K562 (cell line): ENCODE results near the gene C1orf74. TPM values are rescaled to one million over a fixed set of nuclear protein-coding genes. Genes with fewer than 3 reads are reported as not detected.

Source experiments
- ATAC-seq: fragments of 200-7000 bp; cut with Tn5 transposase; 3 replicates; pipeline ENCODE4 v1.9.1; 2020; ENCODE audit warnings: moderate library complexity
- BruUV-seq: library from RNA; stranded (reverse); fragments of 400-500 nt; replicated peaks from 2 replicates; lab custom pipeline; 2021; lab: Mats Ljungman, UMichigan
- CTCF ChIA-PET: fragments of 300-600 bp; formaldehyde crosslinking; extraction: SDS; loops from one replicate; lab custom pipeline; 2021; ENCODE audit warnings: low intra/inter-chr PET ratio; lab: Yijun Ruan, JAX
- POLR2A ChIA-PET: fragments of 300-600, 350-650 bp; sonication (Branson Sonifier 250); formaldehyde crosslinking; extraction: SDS; loops from one replicate; lab custom pipeline; 2021; ENCODE audit warnings: antibody characterized with exemption, inconsistent platforms; lab: Yijun Ruan, JAX
- DNase-seq, 4 experiments: peaks; one replicate each; pipeline versions ENCODE4 v3.0.0 to v3.0.0-alpha.2; 2011 to 2018; ENCODE audit warnings: low spot score in 3 of 4, mixed read lengths in 3 of 4; ENCODE audit errors: extremely low read depth in 1 of 4
- FAIRE-seq: peaks from 2 replicates; lab custom pipeline; 2011; peaks lifted over from hg19 to GRCh38; lab: Jason Lieb, UNC
- H2AFZ ChIP-seq: 2 replicates; pipeline ENCODE4 v1.6.0; 2011; ENCODE audit warnings: low read depth, low read length, control low read depth, inconsistent platforms
- H3K27ac ChIP-seq: fragments of 200-600 bp; 3 replicates; pipeline ENCODE4 v1.8.0; 2011; ENCODE audit warnings: low read depth, mild to moderate bottlenecking, control low read depth, inconsistent platforms, low read length, moderate library complexity, mixed read lengths; ENCODE audit errors: extremely low read depth
- H3K27me3 ChIP-seq, 2 experiments: fragments of 300-600 bp in 1 of 2; 2 replicates in 1 of 2; 3 replicates in 1 of 2; pipeline versions ENCODE4 v1.6.0 to v1.8.0; 2011; ENCODE audit warnings: inconsistent platforms in 2 of 2, low read length in 2 of 2, mild to moderate bottlenecking in 1 of 2, mixed read lengths in 1 of 2, moderate library complexity in 1 of 2; ENCODE audit not compliant: control insufficient read depth in 2 of 2, insufficient read depth in 2 of 2
- H3K36me3 ChIP-seq: fragments of 300-600 bp; 3 replicates; pipeline ENCODE4 v1.8.0; 2011; ENCODE audit warnings: mild to moderate bottlenecking, low read length, inconsistent platforms; ENCODE audit not compliant: control insufficient read depth, insufficient read depth
- H3K4me1 ChIP-seq, 2 experiments: fragments of 200-600 bp in 1 of 2; replicated peaks in 1 of 2; 2 replicates in 1 of 2; 3 replicates in 1 of 2; pipeline versions ENCODE4 v1.5.1 to v1.8.0; 2011; ENCODE audit warnings: inconsistent platforms in 2 of 2, low read length in 2 of 2, mild to moderate bottlenecking in 1 of 2, mixed read lengths in 1 of 2, moderate library complexity in 1 of 2; ENCODE audit not compliant: control insufficient read depth in 2 of 2, insufficient read depth in 2 of 2
- H3K4me2 ChIP-seq: 2 replicates; pipeline ENCODE4 v1.6.1; 2011; ENCODE audit warnings: low read length, control low read depth, inconsistent platforms, mixed read lengths; ENCODE audit not compliant: insufficient read depth
- H3K4me3 ChIP-seq: fragments of 200-600 bp; sonication (generic), shearing (Covaris generic); 2 replicates; pipeline ENCODE4 v1.5.1; 2016; ENCODE audit warnings: control low read depth, inconsistent platforms
- H3K79me2 ChIP-seq: fragments of 200-600 bp; 3 replicates; pipeline ENCODE4 v1.8.0; 2011; ENCODE audit warnings: low read length, inconsistent platforms; ENCODE audit not compliant: control insufficient read depth, insufficient read depth
- H3K9ac ChIP-seq, 2 experiments: 2 replicates each; pipeline versions ENCODE4 v1.6.0 to v1.6.1; 2011; ENCODE audit warnings: low read depth in 2 of 2, low read length in 2 of 2, control low read depth in 1 of 2, inconsistent platforms in 1 of 2, mild to moderate bottlenecking in 1 of 2, mixed read lengths in 1 of 2; ENCODE audit not compliant: insufficient read depth in 1 of 2
- H3K9me1 ChIP-seq: one replicate; pipeline ENCODE4 v1.6.0; 2011; ENCODE audit warnings: inconsistent platforms, mild to moderate bottlenecking, low read length, moderate library complexity; ENCODE audit not compliant: control insufficient read depth, insufficient read depth
- H3K9me3 ChIP-seq: replicated peaks from 2 replicates; pipeline ENCODE4 v1.5.1; 2011; ENCODE audit warnings: low read depth, low read length, inconsistent platforms; ENCODE audit not compliant: control insufficient read depth, insufficient read depth
- H4K20me1 ChIP-seq: replicated peaks from 2 replicates; pipeline ENCODE4 v1.6.1; 2011; ENCODE audit warnings: low read length, inconsistent platforms, mixed read lengths; ENCODE audit not compliant: control insufficient read depth, insufficient read depth
- C11orf30 ChIP-seq: fragments of 450-650 bp; IDR thresholded peaks from 2 replicates; pipeline ENCODE4 v1.6.1; 2016; ENCODE audit warnings: low read depth, mild to moderate bottlenecking
- CHD4 ChIP-seq: fragments of 200-600 bp; sonication (generic); IDR thresholded peaks from 3 replicates; pipeline ENCODE4 v1.6.1; 2012; ENCODE audit warnings: low read depth, mild to moderate bottlenecking, mixed read lengths, low read length, inconsistent platforms; ENCODE audit not compliant: insufficient read depth, insufficient replicate concordance, poor library complexity, severe bottlenecking
- HLTF ChIP-seq: fragments of 450-650 bp; IDR thresholded peaks from 2 replicates; pipeline ENCODE4 v1.6.1; 2016
- NELFE ChIP-seq: IDR thresholded peaks from 2 replicates; pipeline ENCODE4 v1.6.1; 2011; ENCODE audit warnings: mild to moderate bottlenecking; ENCODE audit not compliant: insufficient read depth, insufficient read length
- NR1H2 ChIP-seq: sonication (generic); formaldehyde crosslinking; IDR thresholded peaks from 2 replicates; pipeline ENCODE4 v1.4.0; 2020; ENCODE audit warnings: mild to moderate bottlenecking, missing genetic modification reagents
- RBM14 ChIP-seq: fragments of 200-400 bp; formaldehyde crosslinking; IDR thresholded peaks from 2 replicates; pipeline ENCODE4 v1.6.1; 2018; ENCODE audit warnings: low read depth, mild to moderate bottlenecking, low read length, moderate library complexity, borderline replicate concordance; ENCODE audit not compliant: insufficient read depth
- RFX1 ChIP-seq: fragments of 450-650 bp; IDR thresholded peaks from 2 replicates; pipeline ENCODE4 v1.6.1; 2016; ENCODE audit warnings: mild to moderate bottlenecking, moderate library complexity
- ZNF212 ChIP-seq: fragments of 450-650 bp; formaldehyde crosslinking; IDR thresholded peaks from 2 replicates; pipeline ENCODE4 v1.4.0; 2020; ENCODE audit warnings: mild to moderate bottlenecking
- ZNF24 ChIP-seq: fragments of 450-650 bp; IDR thresholded peaks from 2 replicates; pipeline ENCODE4 v1.6.1; 2016
- ZNF717 ChIP-seq: fragments of 250-450 bp; sonication (Bioruptor Pico); IDR thresholded peaks from 2 replicates; pipeline ENCODE4 v1.5.0; 2021
- ZSCAN32 ChIP-seq: fragments of 450-650 bp; formaldehyde crosslinking; IDR thresholded peaks from 2 replicates; pipeline ENCODE4 v1.4.0; 2020; ENCODE audit warnings: mild to moderate bottlenecking, moderate library complexity
- WGBS: fragments of 100-300 bp; shearing (Covaris generic); methylation state at CpG from one replicate; pipeline ENCODE4 v1.1.6; 2016; ENCODE audit warnings: low coverage, mixed read lengths; ENCODE audit not compliant: insufficient coverage; ENCODE audit errors: missing lambda C conversion rate; 5-methylcytosine and 5-hydroxymethylcytosine counted together
- in situ Hi-C: fragments of 300-500 bp; cut with MboI; formaldehyde crosslinking; loops from 4 replicates; pipeline ENCODE4 v1.15.0; 2018; ENCODE audit warnings: inconsistent platforms, mixed read lengths
- intact Hi-C: fragments of 100-400 bp; cut with micrococcal nuclease; formaldehyde crosslinking; loops from 2 replicates; pipeline ENCODE4 v1.14.2; 2022
- polyA plus RNA-seq, 8 experiments: library from polyadenylated mRNA; depleted of rRNA in 4 of 8; stranded (reverse) in 5 of 8; unstranded in 3 of 8; fragments of >200 nt; fragmentation: Nextera tagmentation in 2 of 8; fragmentation: Illumina TruSeq in 1 of 8; extraction: Ambion mirVana in 2 of 8; extraction: Trizol in 1 of 8; gene quantifications; 2 replicates each; pipeline versions ENCODE4 v1.2.1 to v1.2.3, GENCODE V29; 2011 to 2014; ENCODE audit warnings: inconsistent platforms in 1 of 8, missing spikeins in 1 of 8
- total RNA-seq, 7 experiments: library from RNA; depleted of rRNA in 6 of 7; stranded (reverse); fragments of >200 nt in 6 of 7; fragmentation: Illumina TruSeq in 2 of 7; extraction: Trizol in 2 of 7; gene quantifications; 2 replicates each; pipeline versions ENCODE4 v1.2.1 to v1.2.3, GENCODE V29; 2011 to 2021; ENCODE audit warnings: low replicate concordance in 1 of 7
- TF ChIP-seq, protein P1 (sequence below): fragments of 200-800 bp; sonication (Bioruptor generic); IDR thresholded peaks from 2 replicates; pipeline ENCODE4 v1.6.1; 2017; ENCODE audit warnings: missing genetic modification characterization, missing compliant biosample characterization
- TF ChIP-seq, protein P2 (sequence below): fragments of 450-650 bp; IDR thresholded peaks from 2 replicates; pipeline ENCODE4 v1.6.1; 2017; ENCODE audit warnings: antibody characterized with exemption
- TF ChIP-seq, protein P3 (sequence below): sonication (generic); formaldehyde crosslinking; IDR thresholded peaks from 2 replicates; pipeline ENCODE4 v1.8.0; 2022; ENCODE audit warnings: missing genetic modification reagents, mild to moderate bottlenecking, borderline replicate concordance
- TF ChIP-seq, protein P4 (sequence below): fragments of 250-450 bp; sonication (Bioruptor Pico); IDR thresholded peaks from 2 replicates; pipeline ENCODE4 v1.8.0; 2022; ENCODE audit warnings: moderate library complexity, mild to moderate bottlenecking, inconsistent platforms

The C1orf74 gene
- total and polyA plus RNA-seq, 9 of the 15 experiments (the other 6 are each of a cell fraction or from before 2014, with no cell fraction given), result 4.0 to 7.6 (median 5.7) TPM

DNA sequence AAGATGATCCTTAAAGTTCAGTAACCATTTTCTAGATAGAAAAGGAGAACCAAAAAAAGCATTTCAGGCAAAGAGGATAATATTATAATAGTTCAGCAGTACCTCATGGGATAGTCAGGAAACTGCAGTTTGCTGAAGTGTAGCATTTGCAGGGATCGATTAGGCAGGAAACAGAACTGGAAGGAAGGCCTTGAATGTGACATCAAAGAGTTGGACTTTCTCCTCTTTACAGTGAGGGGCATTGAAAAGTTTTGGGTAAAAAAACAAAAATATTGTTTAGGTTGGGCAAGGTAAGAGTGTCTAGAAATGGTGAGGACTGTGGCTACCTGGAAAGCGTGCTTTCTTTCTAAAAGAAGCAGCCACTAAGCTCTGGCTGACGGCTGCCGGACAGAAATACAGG, 29.5 kb upstream of the C1orf74 start:
- H3K9me1 ChIP-seq, result no peaks in the 10 kb centered on the region
- no peak overlapping the region for H3K4me3 ChIP-seq
- BruUV-seq, result no TSS peak
- no peak for ATAC-seq
- no peaks in the 10 kb centered on the region for H3K79me2 ChIP-seq
- no peak overlapping the region for H3K4me2 ChIP-seq
- no peak overlapping the region for H2AFZ ChIP-seq
- CTCF ChIA-PET, result no interaction called here
- intact Hi-C loops (no loop called here), in situ Hi-C loops (no loop called here)
- H3K9me3 ChIP-seq, result no peaks in the 10 kb centered on the region
- POLR2A ChIA-PET, result interaction anchor here (1.1 kb wide), 1 partner anchor 14 kb away, joined by 5 read pairs; the partner anchor contains the start of gene UTP25
- no peak overlapping the region for H3K27ac ChIP-seq
- no peak for FAIRE-seq
- H3K36me3 ChIP-seq, result no peaks in the 10 kb centered on the region
- no peaks in the 10 kb centered on the region for H4K20me1 ChIP-seq
- 55% methylated on average over 4 of the region's 4 CpGs for WGBS
- no peak overlapping the region for H3K9ac ChIP-seq
- peaks cover 0 to 3% of the 10 kb centered on the region in 2 experiments; a peak in 1 of 5 replicates for H3K27me3 ChIP-seq
- DNase-seq, result no peak
- no peaks in the 10 kb centered on the region; a peak in 1 of 5 replicates for H3K4me1 ChIP-seq
- no peak for TF ChIP-seq NELFE
- TF ChIP-seq, protein P1, sequence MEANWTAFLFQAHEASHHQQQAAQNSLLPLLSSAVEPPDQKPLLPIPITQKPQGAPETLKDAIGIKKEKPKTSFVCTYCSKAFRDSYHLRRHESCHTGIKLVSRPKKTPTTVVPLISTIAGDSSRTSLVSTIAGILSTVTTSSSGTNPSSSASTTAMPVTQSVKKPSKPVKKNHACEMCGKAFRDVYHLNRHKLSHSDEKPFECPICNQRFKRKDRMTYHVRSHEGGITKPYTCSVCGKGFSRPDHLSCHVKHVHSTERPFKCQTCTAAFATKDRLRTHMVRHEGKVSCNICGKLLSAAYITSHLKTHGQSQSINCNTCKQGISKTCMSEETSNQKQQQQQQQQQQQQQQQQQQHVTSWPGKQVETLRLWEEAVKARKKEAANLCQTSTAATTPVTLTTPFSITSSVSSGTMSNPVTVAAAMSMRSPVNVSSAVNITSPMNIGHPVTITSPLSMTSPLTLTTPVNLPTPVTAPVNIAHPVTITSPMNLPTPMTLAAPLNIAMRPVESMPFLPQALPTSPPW, result no peak
- TF ChIP-seq, protein P2, sequence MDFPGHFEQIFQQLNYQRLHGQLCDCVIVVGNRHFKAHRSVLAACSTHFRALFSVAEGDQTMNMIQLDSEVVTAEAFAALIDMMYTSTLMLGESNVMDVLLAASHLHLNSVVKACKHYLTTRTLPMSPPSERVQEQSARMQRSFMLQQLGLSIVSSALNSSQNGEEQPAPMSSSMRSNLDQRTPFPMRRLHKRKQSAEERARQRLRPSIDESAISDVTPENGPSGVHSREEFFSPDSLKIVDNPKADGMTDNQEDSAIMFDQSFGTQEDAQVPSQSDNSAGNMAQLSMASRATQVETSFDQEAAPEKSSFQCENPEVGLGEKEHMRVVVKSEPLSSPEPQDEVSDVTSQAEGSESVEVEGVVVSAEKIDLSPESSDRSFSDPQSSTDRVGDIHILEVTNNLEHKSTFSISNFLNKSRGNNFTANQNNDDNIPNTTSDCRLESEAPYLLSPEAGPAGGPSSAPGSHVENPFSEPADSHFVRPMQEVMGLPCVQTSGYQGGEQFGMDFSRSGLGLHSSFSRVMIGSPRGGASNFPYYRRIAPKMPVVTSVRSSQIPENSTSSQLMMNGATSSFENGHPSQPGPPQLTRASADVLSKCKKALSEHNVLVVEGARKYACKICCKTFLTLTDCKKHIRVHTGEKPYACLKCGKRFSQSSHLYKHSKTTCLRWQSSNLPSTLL, result no peak
- no peak for TF ChIP-seq ZSCAN32 (CRISPR knock-in tag)
- no peak for TF ChIP-seq ZNF212 (CRISPR knock-in tag)
- TF ChIP-seq, protein P3, sequence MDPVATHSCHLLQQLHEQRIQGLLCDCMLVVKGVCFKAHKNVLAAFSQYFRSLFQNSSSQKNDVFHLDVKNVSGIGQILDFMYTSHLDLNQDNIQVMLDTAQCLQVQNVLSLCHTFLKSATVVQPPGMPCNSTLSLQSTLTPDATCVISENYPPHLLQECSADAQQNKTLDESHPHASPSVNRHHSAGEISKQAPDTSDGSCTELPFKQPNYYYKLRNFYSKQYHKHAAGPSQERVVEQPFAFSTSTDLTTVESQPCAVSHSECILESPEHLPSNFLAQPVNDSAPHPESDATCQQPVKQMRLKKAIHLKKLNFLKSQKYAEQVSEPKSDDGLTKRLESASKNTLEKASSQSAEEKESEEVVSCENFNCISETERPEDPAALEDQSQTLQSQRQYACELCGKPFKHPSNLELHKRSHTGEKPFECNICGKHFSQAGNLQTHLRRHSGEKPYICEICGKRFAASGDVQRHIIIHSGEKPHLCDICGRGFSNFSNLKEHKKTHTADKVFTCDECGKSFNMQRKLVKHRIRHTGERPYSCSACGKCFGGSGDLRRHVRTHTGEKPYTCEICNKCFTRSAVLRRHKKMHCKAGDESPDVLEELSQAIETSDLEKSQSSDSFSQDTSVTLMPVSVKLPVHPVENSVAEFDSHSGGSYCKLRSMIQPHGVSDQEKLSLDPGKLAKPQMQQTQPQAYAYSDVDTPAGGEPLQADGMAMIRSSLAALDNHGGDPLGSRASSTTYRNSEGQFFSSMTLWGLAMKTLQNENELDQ (CRISPR knock-in tag), result no peak
- TF ChIP-seq RFX1, result no peak
- no peak for TF ChIP-seq NR1H2 (CRISPR knock-in tag)
- TF ChIP-seq RBM14, result no peak
- no peak for TF ChIP-seq C11orf30
- TF ChIP-seq CHD4, result no peak
- TF ChIP-seq, protein P4, sequence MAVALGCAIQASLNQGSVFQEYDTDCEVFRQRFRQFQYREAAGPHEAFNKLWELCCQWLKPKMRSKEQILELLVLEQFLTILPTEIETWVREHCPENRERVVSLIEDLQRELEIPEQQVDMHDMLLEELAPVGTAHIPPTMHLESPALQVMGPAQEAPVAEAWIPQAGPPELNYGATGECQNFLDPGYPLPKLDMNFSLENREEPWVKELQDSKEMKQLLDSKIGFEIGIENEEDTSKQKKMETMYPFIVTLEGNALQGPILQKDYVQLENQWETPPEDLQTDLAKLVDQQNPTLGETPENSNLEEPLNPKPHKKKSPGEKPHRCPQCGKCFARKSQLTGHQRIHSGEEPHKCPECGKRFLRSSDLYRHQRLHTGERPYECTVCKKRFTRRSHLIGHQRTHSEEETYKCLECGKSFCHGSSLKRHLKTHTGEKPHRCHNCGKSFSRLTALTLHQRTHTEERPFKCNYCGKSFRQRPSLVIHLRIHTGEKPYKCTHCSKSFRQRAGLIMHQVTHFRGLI (CRISPR knock-in tag), result no peak
- no peak for TF ChIP-seq HLTF
- TF ChIP-seq ZNF717, result no peak
- no peak for TF ChIP-seq ZNF24
